Transverse colon (tissue), 4 donors: ENCODE measurements around the gene ANKRD65.

Experiments
- POLR2AphosphoS5 ChIP-seq, 3 donors: sonication (generic); formaldehyde crosslinking; IDR thresholded peaks; one replicate each; pipeline ENCODE4 v1.6.1; 2016; ENCODE audit warnings: antibody characterized with exemption in 3 of 3
- TF ChIP-seq, protein P1 (sequence below), 5 experiments: fragments of 200-600 bp in 3 of 5; fragments of 450-650 bp in 2 of 5; sonication (generic) in 3 of 5; IDR thresholded peaks; 1 replicate in 2 of 5; 2 replicates in 3 of 5; pipeline ENCODE4 v1.5.1; 2016 to 2017; ENCODE audit warnings: antibody characterized with exemption in 5 of 5, inconsistent platforms in 3 of 5, mild to moderate bottlenecking in 2 of 5, moderate library complexity in 1 of 5

- TF ChIP-seq, protein P1, sequence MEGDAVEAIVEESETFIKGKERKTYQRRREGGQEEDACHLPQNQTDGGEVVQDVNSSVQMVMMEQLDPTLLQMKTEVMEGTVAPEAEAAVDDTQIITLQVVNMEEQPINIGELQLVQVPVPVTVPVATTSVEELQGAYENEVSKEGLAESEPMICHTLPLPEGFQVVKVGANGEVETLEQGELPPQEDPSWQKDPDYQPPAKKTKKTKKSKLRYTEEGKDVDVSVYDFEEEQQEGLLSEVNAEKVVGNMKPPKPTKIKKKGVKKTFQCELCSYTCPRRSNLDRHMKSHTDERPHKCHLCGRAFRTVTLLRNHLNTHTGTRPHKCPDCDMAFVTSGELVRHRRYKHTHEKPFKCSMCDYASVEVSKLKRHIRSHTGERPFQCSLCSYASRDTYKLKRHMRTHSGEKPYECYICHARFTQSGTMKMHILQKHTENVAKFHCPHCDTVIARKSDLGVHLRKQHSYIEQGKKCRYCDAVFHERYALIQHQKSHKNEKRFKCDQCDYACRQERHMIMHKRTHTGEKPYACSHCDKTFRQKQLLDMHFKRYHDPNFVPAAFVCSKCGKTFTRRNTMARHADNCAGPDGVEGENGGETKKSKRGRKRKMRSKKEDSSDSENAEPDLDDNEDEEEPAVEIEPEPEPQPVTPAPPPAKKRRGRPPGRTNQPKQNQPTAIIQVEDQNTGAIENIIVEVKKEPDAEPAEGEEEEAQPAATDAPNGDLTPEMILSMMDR (IDR thresholded peaks at IDR 0.05): no peak
- no peak for TF ChIP-seq POLR2AphosphoS5 (IDR thresholded peaks at IDR 0.05)
Measured at GRCh38 chr1:1440262-1441001, 19.4 kb upstream of the ANKRD65 start.
